GM21515 (cell line): ENCODE results near the gene DYNLRB1.
A peak's percentile ranks its signal among the peaks of the same experiment; 100 is the strongest.
"Not testable (repeated sequence)": the region's sequence is repeated elsewhere in the genome, so short reads cannot be mapped to it uniquely, and the experiment has no call there.

Experiments used
- ATAC-seq: cut with Tn5 transposase; IDR thresholded peaks from one replicate; pipeline ENCODE4 v1.9.1; 2021; ENCODE audit not compliant: unreplicated experiment

Gene DYNLRB1

GRCh38 chr20:34516247-34517113 is at the start of gene DYNLRB1:
TSS of gene DYNLRB1 (plus strand) at chr20:34516422. CDS start at chr20:34516459, 37 bp downstream.
- ATAC-seq = peak; percentile 74

DNA sequence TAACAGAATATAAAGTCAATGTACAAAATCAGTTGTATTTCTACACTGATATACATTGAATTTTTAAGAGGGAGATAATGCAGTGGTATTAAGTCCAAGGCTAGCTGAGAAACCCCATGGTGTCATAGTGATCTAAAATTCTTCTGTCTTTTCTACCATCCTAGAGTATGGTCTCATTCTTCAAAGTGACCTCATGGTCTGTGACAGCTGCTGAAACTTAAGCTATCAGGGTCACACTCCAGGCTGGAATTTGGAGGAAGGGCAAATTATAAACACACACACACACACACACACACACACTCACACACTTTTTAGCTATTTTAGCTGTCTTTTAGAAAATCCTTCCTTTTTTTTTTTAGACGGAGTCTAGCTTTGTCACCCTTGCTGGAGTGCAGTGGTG is 47.3 kb upstream of the DYNLRB1 start:
- ATAC-seq = no peak

DNA sequence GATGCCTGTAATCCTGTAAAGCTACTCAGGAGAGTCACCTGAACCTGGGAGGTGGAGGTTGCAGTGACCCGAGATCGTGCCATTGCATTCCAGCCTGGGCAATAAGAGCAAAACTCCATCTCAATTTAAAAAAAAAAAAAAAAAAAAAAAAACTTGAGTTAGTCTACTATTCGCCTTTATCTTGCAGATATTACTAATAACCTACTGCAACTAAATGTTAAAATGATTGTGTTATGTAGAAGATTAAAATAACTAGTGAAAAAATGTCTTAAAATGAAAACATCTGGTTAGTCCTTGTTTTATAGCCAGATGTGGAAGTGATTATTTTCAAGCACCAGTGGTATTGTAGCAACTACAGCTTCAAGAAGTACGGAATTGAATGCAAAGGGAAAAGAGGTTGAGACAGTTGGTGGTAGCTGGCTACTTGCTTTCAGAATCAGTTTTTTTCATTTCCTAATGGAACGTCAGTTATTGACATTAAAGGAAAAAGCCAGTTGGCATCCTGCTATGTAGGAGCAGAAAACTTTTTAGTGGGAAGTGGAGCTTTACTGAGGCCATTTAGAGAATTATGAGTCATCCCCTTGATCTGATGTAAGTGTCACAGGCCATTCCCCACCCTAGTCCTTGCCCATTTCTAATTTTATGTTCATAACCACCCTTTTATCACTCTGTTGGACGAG is 43.8 kb upstream of the DYNLRB1 start:
- ATAC-seq = no peak

GRCh38 chr20:34473262-34473883 is 42.8 kb upstream of the DYNLRB1 start:
- ATAC-seq = no peak

GRCh38 chr20:34475979-34476736 is 40.1 kb upstream of the DYNLRB1 start:
- no peak for ATAC-seq

DNA sequence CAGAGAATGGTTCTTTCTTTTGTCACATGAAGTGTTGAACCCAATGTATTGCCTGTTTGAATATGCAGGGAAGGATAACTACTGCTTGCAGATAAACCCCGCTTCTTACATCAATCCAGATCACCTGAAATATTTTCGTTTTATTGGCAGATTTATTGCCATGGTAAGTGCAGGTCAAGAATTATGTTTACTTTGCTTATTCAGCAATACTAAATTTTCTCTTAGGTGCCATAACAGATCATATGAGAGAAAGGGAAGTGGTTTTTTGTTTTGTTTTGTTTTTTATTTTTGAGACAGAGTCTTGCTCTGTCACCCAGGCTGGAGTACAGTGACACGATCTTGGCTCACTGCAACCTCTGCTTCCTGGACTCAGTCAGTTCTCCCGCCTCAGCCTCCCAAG is 36.6 kb upstream of the DYNLRB1 start:
- ATAC-seq = no peak

DNA sequence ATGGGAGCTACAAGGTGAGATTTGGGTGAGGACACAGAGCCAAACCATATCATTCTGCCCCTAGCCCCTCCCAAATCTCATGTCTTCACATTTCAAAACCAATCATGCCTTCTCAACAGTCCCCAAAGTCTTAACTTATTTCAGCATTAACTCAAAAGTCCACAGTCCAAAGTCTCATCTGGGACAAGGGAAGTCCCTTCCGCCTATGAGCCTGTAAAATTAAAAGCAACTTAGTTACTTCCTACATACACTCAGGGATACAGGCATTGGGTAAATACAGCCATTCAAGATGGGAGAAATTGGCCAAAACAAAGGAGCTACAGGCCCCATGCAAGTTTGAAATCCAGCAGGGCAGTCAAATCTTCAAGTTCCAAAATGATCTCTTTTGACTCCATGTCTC is 34.1 kb upstream of the DYNLRB1 start:
- ATAC-seq = not testable (repeated sequence)

- ATAC-seq = not testable (repeated sequence)
Measured at GRCh38 chr20:34483585-34484220, 32.5 kb upstream of the DYNLRB1 start.

DNA sequence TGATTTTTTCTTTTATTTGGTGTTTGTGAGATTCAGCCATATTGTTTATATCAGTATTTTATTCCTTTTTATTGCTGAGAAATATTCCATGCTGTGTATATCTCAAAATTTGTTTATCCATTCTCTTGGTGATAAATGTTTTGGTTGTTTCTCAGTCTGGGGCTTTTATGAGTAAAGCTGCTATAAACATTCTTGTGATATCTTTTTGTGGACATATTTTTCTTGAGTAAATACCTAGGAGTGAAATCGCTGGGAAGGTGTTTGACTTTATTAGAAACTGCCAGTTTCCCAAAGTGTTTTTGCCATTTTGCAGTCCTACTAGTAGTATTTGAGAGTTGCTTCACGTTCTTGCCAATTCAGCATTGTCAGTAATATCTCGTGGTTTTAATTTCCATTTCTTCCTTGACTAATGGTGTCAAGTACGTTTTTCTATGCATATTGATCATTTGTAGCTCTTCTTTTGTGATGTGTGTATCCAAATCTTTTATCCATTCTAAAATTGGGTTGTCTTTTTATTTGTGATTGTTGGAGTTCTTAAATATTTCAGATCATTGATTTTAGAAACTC is 31.1 kb upstream of the DYNLRB1 start:
- no peak for ATAC-seq

DNA sequence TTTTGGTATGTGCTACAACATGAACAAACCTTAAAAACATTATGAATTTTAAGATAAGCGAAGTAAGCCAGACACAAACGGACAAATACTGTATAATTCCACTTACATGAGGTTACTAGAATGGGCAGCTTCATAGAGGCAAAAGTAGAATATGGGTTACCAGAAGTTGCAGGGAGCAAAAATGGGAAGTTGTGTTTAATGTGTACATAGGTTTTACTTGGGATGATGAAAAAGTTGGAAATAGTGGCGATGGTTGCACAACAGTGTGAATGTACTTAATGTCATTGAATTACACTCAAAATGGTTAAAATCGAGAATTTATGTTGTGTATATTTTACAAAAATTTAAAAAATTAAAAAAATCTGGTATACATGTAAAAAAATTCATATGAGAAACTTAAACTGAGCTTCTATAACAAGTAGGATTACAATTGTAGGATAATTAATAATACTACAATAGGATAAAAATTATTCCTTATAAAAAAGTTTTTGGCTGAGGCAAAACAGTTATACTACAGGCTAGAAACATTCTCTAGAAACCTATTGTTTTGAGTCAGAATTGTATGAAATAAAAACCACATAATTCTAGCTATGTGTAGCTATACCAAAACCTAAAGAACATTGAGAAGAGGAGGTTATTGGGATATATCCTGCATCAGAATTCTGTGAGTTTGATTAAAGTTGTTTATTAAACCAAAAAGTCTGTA is 24.8 kb upstream of the DYNLRB1 start:
- ATAC-seq = no peak

DNA sequence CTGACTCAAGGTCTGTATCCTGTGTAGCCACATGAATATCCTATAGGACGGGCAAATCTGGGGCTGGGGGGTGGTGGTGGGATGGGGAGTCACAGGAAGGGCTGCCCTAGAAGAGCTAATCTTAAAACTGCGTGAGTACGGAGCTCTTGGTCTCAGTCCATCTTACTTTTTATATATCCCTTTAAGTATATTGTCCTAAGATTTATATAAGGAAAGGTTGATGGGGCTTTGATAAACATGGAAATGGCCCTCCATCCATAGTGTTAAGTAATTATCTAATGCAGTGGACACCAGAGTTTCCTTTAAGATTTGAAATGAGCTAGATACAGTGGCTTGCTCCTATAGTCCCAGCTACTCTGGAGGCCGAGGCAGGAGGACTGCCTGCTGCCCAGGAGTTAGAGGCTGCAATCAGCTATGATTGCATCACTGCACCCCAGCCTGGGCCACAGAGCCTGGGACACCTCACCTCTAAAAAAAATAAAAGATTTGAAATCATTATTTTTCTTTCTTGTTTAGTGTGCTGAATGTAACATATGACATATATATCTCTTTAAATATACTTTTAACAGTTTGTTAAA is 24.2 kb upstream of the DYNLRB1 start:
- ATAC-seq = no peak

- no peak for ATAC-seq
Measured at GRCh38 chr20:34493646-34494045, 22.6 kb upstream of the DYNLRB1 start.

- no peak for ATAC-seq
Measured at GRCh38 chr20:34495307-34495706, 20.9 kb upstream of the DYNLRB1 start.

DNA sequence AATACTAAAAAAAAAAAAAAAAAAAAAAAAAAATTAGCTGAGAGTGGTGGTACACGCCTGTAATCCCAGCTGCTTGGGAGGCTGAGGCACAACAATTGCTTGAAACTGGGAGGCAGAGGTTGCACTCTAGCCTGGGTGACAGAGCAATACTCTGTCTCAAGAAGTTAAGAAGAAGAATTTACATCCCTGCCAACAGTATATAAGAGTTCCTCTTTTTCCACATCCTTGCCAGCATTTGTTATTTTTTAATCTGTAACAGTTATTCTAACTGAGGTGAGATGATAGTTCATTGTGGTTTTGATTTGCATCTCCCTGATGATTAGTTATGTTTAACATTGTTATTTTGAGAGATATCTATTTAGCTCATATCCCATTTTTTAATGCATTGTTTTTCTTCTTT is 20.3 kb upstream of the DYNLRB1 start:
- no peak for ATAC-seq

DNA sequence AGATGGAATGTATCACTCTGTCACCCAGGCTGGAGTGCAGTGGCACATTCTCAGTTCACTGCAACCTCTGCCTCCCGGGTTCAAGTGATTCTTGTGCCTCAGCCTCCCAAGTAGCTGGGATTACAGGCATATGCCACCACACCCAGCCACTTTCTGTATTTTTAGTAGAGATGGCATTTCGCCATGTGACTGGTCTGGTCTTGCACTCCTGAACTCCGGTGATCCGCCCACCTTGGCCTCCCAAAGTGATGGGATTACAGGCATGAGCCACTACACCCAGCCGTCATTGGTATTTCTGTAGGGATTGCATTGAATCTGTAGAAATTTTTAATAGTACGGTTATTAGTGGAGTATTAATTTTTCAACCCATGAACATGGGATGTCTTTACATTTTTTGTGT is 18.6 kb upstream of the DYNLRB1 start:
- ATAC-seq = not testable (repeated sequence)

DNA sequence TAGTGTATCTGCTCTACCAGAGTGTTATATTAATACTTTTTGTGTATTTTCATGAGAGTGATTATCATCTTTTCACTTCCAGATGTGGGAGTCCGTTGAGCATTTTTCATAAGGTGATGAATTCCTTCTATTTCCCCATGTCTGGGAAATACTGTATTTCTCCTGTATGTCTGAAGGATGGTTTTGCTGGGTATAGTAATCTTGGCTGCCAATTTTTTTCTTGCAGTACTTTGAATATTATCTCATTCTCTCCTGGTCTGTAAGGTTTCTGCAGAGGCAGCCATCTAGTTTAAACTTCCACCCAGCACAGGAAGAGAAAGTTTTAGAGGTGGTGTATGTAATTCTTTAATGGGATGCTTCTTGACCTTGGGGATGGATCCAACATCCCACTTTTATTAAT is 15.4 kb upstream of the DYNLRB1 start:
- ATAC-seq = no peak

DNA sequence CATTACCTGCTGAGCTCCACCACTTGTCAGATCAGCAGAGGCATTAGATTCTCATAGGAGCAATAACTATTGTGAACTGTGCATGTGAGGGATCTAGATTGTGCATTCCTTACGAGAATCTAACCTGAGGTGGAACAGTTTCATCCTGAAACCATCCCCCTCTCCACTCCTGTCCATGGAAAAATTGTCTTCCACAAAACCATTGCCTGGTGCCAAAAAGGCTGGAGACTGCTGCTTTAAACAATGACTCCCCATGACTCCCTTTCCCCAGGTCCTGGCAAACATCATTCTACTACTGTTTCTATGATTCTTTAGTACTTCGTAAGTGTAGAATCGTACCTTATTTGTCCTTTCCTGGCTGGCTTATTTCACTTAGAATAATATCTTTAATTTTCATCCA is 9.7 kb upstream of the DYNLRB1 start:
- ATAC-seq = no peak

GRCh38 chr20:34507702-34508413 is 8.4 kb upstream of the DYNLRB1 start:
- ATAC-seq = no peak

GRCh38 chr20:34510575-34510974 is 5.6 kb upstream of the DYNLRB1 start:
- no peak for ATAC-seq
